Kidney capillary endothelial cell (primary cell): ENCODE data around the gene ACAP3.

Experiments
- DNase-seq: peaks from one replicate; pipeline ENCODE4 v3.0.0-alpha.2; 2018; ENCODE audit warnings: low spot score

Gene ACAP3

GRCh38 chr1:1314237-1314586 is 6.5 kb upstream of the ACAP3 start:
- DNase-seq = no peak

GRCh38 chr1:1313500-1314236 is 5.9 kb upstream of the ACAP3 start:
- DNase-seq = no peak

- DNase-seq = no peak
Measured at GRCh38 chr1:1312450-1313314, 5.0 kb upstream of the ACAP3 start.

GRCh38 chr1:1311107-1312104 is 3.7 kb upstream of the ACAP3 start:
- DNase-seq = no peak

GRCh38 chr1:1310476-1311053 is 2.8 kb upstream of the ACAP3 start:
- DNase-seq = no peak

- DNase-seq = no peak
Measured at GRCh38 chr1:1310109-1310385, 2.3 kb upstream of the ACAP3 start.

GRCh38 chr1:1309251-1310108 is 1.8 kb upstream of the ACAP3 start:
- no peak for DNase-seq

- no peak for DNase-seq
Measured at GRCh38 chr1:1308756-1309250, 1.1 kb upstream of the ACAP3 start.

GRCh38 chr1:1307261-1307922 is 338 bp downstream of the ACAP3 start:
- no peak for DNase-seq

GRCh38 chr1:1306661-1307260 is 969 bp downstream of the ACAP3 start:
- no peak for DNase-seq

GRCh38 chr1:1306070-1306660 is 1.6 kb downstream of the ACAP3 start:
- no peak for DNase-seq

- no peak for DNase-seq
Measured at GRCh38 chr1:1305300-1306069, 2.2 kb downstream of the ACAP3 start.

- peak; percentile 39 for DNase-seq
Measured at GRCh38 chr1:1304331-1305299, 3.1 kb downstream of the ACAP3 start.

- no peak for DNase-seq
Measured at GRCh38 chr1:1303736-1304135, 4.0 kb downstream of the ACAP3 start.

- DNase-seq = no peak
Measured at GRCh38 chr1:1302951-1303509, 4.7 kb downstream of the ACAP3 start.

- DNase-seq = no peak
Measured at GRCh38 chr1:1302006-1302430, 5.7 kb downstream of the ACAP3 start.

GRCh38 chr1:1300352-1300739 is 7.4 kb downstream of the ACAP3 start:
- no peak for DNase-seq
